A549 treated with CORT108297 at 1 μM for 4 hours (cell line): ENCODE data around the gene HNRNPAB. TPM values are rescaled to one million over a fixed set of nuclear protein-coding genes. Genes with fewer than 3 reads are reported as not detected.

Source experiments
- total RNA-seq: library from RNA; stranded (reverse); fragments of 200-300 nt; extraction: Qiagen RNA extraction; gene quantifications from 5 replicates; pipeline ENCODE4 v1.2.3, GENCODE V29; 2022

Gene HNRNPAB
- 310 to 340 TPM (median 319 TPM) in 5 replicates for total RNA-seq

DNA sequence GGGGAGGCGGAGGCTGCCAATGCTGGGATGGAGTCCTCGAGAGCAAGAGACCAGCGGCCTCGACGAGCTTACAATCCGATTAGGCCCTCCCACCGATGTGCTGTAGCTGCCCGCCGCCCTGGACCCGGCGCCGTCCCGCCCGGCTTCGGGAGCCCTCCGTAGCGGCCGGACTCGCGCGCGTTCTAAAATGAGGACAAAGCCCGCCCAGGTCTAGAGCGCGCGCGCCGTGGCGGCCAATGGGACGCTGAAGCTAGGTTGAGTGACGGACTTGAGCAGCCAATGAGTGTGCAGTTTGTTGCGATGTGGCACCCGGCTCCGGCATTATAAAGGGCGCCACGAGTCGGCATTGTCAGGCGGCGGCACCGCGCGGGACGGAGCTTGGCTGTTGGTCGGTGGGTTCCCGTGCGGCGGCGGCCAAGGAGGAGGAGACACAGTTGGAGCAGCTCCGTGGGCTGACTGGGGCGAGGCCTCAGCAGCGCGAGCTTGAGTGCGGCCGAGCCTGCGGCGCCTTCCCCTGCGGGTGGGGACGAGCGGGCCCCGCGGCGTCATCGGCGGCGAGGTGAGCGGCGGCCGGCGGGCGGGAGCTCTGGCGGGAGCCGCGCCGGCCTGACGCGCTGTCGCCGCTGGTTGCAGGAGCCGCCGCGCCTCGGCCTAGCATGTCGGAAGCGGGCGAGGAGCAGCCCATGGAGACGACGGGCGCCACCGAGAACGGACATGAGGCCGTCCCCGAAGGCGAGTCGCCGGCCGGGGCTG, at the start of gene HNRNPAB:
TSS of gene HNRNPAB (plus strand) at position 352 of the 753 bp plus-strand sequence. CDS start at position 657, 305 bp downstream.

DNA sequence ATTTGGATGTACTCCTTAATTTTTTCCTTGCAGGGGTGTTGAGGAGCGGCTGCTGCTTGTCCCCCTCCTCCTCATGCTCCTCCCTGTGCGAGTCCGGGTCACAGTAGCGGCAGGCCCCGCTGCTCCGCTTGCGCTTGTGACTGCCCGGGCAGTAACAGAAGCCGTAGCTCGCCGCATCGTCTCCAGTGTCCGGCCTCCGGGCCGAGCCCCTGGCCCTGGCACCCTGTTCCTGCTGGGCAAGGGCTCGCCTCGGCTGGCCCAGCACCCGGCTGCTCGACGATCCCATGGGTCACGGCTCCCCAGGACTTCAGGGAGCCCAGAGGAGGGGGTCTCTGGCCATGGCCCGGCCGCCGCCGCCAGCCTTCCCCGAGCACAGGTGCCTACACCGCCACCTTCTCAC, 17.3 kb upstream of the HNRNPAB start, which contains the start of gene GMCL2:
TSS of gene GMCL2 (minus strand) at position 358 of the 400 bp plus-strand sequence. CDS start at position 286, 72 bp downstream.

DNA sequence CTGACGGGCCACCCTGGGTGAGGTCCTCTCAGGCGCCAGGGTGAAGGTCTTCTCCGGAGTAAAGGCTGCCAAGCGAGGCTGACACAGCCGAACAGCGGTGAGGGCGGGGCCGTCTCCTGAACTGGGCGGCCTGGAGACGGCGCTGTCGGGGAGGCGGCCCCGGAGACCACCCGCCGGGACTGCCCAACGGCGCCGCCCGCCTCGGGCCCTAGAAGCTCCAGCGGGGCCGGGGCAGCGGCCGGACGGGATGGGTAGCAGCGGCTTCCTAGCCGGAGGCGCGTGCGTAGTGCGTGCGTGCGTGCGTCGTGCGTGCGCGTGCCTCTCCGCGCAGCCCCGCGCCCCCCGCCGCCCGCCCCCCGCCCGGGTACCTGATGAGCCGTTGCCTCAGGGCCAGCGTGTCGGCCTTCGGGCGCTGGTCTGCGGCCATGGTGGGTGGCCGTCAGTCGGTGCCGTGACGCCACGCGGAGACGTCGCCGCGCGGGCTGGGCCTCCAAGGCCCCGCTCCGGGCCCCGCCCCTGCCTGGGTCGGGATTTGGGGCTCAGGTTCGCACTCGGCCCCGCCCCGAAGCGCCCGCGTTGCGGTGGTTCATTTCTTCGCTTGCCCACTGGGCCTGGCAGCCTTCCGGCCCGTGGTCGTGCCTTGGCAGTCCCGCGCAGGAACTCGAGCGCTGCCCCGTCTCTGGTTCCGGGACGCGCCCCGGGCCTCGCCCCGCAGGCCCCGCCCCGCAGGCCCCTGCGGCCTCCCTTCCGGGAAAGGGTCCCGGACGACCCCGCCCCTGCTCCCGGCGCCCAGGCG, 28.0 kb downstream of the HNRNPAB start, which contains the start of gene PHYKPL:
TSS of gene PHYKPL (minus strand) at position 679 of the 796 bp plus-strand sequence. CDS start at position 427, 252 bp downstream.

Other genes starting within 250 kb of the HNRNPAB start
- not detected in 5 replicates for gene PROP1, start 208.3 kb upstream of the HNRNPAB start, total RNA-seq
- gene N4BP3, start 91.0 kb upstream of the HNRNPAB start, total RNA-seq = 0.87 to 1.5 TPM (median 1.3 TPM) in 5 replicates
- gene RMND5B, start 73.5 kb upstream of the HNRNPAB start, total RNA-seq = 23.3 to 32.7 TPM (median 31.0 TPM) in 5 replicates
- 381 to 485 TPM (median 422 TPM) in 5 replicates for gene NHP2, start 50.6 kb upstream of the HNRNPAB start, total RNA-seq
- gene GMCL2, start 17.2 kb upstream of the HNRNPAB start, total RNA-seq = 0.02 TPM in 1 of 5 replicates, not detected in the others
- gene PHYKPL, start 28.3 kb downstream of the HNRNPAB start, total RNA-seq = 8.2 to 10.8 TPM (median 9.6 TPM) in 5 replicates